Hippocampal formation (tissue), 2 donors: ENCODE data around the gene FNDC3B.

Experiments used
- DNase-seq, 2 donors: peaks; one replicate each; lab custom pipeline; 2025; lab: John Stamatoyannopoulos, UW

FNDC3B gene

DNA sequence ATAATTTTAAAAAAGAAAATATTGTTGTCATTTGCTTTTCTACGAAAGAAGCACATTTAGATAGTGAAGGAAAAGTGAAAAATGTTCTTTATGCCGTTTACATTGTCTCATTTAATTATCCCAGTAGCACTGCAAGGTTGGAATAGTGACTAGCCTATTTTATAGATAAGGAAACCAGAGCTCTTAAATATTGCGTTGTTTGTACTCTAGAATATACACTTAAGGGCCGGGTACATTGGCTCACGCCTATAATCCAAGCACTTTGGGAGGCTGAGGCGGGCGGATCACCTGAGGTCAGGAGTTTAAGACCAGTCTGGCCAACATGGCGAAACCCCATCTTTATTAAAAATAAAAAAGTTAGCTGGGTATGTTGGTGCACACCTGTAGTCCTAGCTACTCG is 127.5 kb downstream of the FNDC3B start:
- no peak for DNase-seq

DNA sequence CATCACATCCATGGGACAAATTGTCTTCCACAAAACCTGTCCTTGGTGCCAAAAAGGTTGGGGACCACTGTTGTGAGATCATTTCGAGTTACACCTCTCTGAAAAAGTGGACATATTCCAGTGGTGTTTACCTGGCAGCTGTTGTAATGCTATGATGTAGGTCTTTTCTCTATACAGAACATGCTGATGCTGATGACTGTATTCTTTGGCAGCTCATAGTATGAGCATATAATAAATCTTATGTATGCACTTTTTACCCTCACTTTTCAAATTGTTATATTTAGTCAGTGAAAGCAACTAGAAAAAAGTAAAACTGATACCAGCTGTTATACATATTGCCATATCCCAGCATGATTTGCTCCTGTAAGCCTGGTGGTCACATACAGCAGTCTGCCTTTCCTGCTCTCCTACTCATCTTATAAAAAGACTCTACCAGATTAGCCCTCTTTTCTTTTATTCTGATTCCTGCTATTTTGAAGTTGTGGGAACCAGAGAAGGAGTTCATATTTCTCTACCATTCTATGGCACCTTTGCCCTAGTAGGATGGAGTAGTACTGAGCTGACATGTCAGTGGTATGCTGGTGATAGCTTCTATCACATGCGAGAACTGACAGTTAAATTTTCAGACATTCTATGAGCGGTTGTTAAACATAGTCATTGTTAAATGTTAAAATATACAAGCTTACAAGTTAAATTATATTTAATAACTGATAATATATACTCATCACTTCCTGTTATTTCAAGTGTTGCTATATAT is 128.7 kb downstream of the FNDC3B start:
- no peak for DNase-seq

DNA sequence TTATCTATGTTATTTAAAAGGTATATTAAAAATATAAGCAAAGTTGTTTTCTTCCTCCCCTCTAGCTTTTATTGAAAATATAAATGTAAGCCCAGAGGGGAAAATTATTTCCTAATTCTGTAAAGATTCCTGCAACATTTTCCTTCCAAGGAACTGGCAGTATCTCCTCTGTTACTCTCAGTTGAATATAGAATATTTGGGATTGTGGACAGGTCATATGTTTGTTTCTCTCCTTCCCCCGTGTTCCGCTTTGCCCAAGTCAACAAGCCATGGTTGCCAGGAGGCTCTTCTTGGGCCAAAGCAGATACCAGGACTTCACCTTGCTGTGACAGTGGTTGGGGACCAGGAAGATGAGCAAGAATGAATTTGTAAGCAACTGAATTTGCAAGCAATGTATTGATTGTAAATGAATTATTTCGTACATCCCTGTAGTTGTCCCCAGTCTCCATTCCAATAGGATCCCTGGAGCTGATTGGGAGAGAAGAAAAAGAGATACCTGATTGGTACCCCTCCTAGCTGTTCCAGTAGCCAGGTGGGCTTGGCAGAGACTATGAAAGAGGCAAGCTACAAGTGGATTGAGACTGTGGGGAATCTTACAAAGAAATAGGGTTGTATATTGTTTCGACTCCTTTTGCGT is 130.8 kb downstream of the FNDC3B start:
- no peak for DNase-seq

- DNase-seq: no peak
Measured at GRCh38 chr3:172170841-172171240, 131.5 kb downstream of the FNDC3B start.

GRCh38 chr3:172171396-172172075 is 132.2 kb downstream of the FNDC3B start:
- no peak for DNase-seq

- DNase-seq: no peak
Measured at GRCh38 chr3:172173316-172174254, 134.2 kb downstream of the FNDC3B start.

GRCh38 chr3:172174513-172175253 is 135.3 kb downstream of the FNDC3B start:
- DNase-seq: no peak

- no peak for DNase-seq
Measured at GRCh38 chr3:172175254-172175599, 135.8 kb downstream of the FNDC3B start.

- no peak for DNase-seq
Measured at GRCh38 chr3:172176061-172176770, 136.8 kb downstream of the FNDC3B start.

DNA sequence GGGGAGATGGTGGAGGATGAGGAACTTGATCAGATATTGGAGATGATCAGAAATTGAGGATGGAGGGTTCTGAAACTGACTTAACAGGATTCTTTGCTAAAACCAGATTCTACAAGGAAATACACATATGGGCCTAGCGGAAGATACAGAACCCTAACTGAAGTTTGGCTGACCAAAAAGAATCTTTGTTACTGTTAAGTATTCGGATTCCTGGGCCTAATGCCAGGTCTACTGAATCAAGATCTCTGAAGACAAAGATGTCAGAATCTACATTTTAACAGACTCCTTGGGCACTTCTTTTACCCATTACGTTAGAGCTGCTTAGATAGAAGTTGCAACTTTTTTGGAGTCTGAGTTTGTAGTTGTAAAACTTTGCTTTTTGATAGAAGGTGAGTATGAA is 137.7 kb downstream of the FNDC3B start:
- no peak for DNase-seq

DNA sequence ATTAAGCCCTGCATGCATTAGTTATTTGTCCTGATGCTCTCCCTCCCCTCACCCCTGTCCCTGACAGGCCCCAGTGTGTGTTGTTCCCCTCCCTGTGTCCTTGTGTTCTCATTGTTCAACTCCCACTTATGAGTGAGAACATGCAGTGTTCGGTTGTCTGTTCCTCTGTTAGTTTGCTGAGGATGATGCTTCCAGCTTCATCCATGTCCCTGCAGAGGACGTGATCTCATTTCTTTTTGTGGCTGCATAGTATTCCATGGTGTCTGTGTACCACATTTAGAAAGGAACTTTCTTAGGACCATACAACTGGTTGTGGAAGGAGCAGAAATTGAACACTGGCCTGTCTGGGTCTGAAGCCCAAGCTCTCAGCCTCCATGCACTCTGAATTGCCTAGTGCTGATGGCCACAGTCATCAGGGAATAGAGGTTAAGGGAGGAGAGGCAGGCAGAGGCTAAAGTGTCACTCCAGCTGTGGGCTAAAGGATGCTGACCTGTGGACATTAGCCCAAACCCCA is 138.5 kb downstream of the FNDC3B start:
- no peak for DNase-seq

- DNase-seq: no peak
Measured at GRCh38 chr3:172179680-172180399, 140.5 kb downstream of the FNDC3B start.

- no peak for DNase-seq
Measured at GRCh38 chr3:172180473-172180872, 141.1 kb downstream of the FNDC3B start.

DNA sequence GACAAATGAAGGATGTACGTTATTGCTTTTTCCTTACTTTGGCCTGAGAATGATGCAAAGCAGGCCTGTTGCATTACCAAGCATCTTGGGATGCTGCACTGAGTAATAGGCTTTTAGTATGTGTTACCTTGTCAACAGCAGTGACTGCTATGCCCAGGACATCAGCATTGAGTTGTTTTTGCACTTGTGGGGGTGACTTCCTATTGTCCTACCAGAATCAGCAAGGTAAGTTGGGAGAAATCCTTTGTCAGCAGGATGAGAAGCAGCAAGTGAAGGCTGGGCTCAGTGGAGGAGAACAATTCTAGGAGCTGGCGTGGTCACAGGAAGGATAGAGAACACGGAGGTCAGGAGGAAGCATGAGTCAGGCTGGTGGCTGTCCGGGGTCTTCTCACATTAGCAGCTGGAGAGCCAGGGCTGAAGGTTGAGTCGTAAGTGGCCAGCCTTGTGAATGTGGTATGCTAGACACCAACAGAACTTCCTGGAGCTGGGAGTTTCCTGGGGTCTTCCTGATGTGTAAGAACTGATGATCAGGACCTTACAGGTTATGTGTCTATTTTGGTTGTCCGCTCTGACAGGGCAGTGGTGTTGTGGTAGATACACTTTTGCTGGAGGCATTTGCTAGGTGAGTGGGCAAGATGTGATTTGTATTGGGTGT is 142.7 kb downstream of the FNDC3B start:
- no peak for DNase-seq

- no peak for DNase-seq
Measured at GRCh38 chr3:172182797-172183196, 143.4 kb downstream of the FNDC3B start.

DNA sequence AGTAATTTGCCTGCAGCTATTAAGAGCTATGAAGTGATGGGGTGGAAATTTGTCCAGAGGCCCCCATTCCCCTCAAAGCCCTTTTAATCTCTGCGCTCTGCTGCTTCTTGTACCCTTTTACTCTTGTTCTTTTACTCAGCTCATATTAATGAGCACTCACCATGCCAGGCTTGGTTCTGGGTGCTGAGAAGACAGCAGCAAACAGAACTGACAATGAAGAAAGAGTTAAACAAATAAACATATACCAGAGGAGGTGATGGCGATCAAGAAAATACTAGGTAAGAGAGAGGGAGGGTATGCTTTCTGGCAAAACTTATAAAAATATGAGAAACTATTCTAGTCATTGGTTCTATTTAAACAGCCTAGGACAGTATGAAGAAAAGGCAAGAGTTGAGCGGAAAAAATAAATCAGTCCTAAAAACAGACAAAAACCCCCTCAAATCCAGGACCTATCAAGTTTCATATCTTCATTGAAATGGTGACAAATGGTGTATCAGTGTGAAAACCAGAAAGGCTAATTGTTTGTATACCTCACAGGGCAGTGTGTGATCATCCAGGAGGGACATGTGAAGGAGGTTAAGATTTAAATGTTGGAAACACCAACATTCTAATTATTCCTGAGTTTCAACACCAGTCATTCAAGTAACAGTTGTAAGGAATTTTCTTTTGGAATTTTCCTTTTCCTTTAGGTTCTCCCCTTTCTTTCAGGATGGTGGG is 144.9 kb downstream of the FNDC3B start:
- DNase-seq: no peak

DNA sequence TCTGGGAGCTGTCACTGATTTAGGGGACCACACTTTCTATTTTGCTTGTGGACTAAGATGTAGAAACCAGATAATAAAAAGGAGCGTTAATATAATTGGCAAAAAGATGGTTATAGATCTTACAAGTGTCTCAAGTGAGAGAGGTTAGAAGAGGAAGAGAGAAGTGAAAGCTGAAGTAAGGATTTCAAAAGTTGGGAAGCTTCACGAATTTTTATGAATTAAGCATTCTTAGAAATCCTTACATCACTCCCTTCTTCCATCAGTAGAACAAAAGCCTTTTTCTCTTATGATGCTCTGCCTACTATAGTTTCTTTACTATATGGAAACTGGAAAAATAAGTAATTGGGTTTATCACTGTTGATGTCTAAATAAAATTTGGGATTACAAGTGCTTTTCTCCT is 146.5 kb downstream of the FNDC3B start:
- no peak for DNase-seq

- DNase-seq: no peak
Measured at GRCh38 chr3:172186607-172187006, 147.2 kb downstream of the FNDC3B start.

DNA sequence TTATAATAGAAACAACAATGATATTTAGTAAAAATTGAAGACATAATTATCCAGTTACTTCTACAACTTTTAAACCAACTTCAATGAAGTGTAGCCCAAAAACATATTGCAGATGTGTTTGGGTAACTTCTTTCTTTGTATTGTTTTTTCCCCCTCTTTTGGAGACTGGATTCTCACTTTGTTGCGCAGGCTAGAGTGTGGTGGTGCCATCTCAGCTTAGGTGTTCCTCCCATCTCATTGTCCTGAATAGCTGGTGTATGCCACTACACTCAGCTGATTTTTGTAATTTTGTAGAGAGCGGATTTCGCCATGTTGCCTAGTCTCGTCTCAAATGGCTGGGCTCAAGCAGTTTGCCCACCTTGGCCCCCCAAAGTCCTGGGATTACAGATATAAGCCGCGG is 148.1 kb downstream of the FNDC3B start:
- DNase-seq: no peak
